GM11168 (cell line): ENCODE data around the gene NOL9.

ENCODE experiments used
- in situ Hi-C: fragments of 300-500 bp; cut with MboI; formaldehyde crosslinking; loops from one replicate; pipeline ENCODE4 v1.12.0; 2022; ENCODE audit warnings: low sequenced_read_pairs; ENCODE audit not compliant: unreplicated experiment

Gene NOL9

GRCh38 chr1:6475381-6476133 lies 78.8 kb downstream of the NOL9 start:
- in situ Hi-C loops, result no loop called here

DNA sequence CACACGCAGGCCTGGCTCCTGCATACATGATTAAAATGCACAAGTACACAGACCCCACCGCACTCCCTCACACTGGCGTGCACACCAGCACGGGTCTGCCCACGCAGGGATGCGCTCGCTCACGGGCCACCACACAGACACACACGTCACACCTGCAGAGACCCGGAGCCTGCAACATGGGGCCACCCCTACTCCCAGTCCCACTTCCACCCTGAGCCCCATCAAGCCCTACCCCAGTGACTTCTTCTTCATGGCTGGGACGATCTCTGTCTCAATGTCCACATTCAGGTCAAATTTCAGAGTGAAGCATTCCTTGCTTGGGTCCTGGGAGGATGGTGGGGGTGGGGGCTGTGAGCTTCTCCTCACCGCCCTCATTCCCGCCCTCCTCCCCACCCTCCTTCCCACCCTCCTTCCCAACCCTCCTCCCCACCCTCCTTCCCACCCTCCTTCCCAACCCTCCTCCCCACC lies 79.5 kb downstream of the NOL9 start:
- in situ Hi-C loops, result no loop called here

DNA sequence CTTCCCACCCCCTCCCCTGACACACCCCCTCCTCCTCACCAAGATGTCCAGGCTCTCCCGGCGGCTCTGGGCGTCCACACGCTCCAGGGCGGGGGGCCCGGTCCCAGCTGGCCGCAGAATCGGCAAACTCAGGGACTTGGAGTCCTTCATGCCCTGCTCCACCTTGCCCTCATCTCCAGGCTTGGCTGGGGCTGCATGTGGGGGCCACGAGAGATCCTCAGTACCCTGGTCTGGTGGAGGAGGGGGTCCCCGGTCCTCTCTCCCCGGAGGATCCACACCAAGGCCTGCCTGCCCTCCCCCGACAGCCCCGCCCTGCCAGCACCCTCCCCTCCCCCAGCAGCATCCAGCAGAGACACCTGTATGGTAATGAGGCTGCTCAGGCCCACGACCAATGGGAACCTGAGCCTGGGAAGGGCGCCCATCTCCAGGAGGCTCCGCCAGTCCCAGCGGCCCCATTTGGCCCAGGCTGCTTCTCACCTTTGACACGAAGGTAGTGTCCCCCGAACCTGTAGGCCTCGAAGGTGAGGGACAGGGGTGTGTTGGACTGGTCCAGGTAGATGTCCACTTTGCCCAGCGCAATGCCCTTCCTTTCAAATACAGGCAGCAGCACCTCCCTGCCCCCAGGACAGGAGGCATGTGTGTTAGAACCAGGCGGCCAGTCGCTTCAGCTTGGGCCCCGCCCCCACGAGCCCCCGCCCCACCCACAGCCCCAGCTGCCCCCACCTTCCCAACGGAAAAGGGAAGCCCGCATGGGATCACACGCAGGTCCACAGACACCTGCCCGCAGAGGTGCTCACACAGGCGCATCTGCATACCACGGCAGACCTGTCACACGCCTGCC lies 80.1 kb downstream of the NOL9 start:
- in situ Hi-C loops, result no loop called here

DNA sequence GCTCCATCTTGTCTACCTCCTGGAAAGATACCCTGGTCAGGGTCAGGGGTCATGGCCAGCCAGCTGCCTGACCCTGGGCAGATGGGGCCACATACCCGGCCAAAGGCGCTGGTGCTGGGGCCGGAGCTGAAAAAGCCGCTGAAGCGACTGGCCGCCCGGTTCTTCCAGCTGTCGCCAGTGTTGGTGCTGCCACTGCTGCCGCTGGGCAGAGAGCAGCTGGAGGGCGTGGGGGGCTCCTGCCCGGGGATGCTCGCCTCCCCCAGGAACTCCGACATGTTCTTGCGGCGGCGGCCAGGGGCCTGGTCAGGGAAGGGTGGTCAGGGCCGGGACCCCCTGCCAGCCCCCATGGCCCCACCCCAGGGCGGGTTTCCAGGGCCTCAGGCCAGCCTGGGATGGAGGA lies 81.2 kb downstream of the NOL9 start:
- in situ Hi-C loops, result no loop called here

DNA sequence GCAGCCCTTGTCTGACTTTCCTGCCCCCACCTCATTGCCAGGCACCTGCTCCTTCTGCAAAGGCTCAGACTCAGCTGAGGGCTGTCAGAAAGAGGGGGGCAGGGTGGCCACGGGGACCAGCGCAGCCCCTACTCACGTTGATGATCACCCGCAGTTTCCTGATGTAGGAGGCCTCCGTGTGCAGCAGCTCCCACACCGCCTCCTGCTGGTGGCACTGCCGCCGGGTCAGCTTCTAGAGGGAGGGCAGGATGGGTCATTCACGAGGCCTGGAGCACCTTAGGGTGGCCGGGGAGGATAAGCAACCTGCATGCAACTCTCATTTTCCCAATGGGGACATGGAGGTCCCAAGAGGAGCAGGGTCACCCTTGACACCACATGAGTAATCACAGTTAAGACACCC lies 81.9 kb downstream of the NOL9 start:
- in situ Hi-C loops, result no loop called here

DNA sequence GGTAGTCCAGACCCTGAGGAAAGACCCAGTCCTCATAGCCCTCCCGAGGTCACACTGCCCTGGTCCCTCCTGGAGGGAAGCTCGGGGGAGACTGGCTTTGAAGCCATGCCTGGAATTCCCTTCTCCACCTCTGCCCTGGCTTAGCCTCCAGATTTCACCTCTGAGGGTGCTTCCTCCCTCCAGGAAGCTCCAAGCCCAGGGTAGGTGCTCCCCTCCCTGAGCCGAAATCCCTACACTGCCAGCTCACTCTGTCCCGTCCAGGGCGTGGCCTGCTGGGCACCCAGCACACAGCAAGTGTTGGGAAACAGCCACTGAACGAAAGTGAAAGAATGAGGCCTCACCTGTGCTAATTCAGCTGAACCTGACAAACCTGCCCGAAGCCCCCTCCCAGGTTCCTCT lies 82.3 kb downstream of the NOL9 start:
- in situ Hi-C loops, result no loop called here
